Naive thymus-derived CD8-positive, alpha-beta T cell (primary cell): Measurements from ENCODE around the gene GRIN3B. TPM values are rescaled to one million over a fixed set of nuclear protein-coding genes. Genes with fewer than 3 reads are reported as not detected.
"Not testable (repeated sequence)": the region's sequence is repeated elsewhere in the genome, so short reads cannot be mapped to it uniquely, and the experiment has no call there.

Source experiments
- ATAC-seq, 2 donors: fragments of 150-1000 bp; cut with Tn5 transposase in 1 of 2; sonication (Bioruptor Pico), chemical (Tn5 transposase) in 1 of 2; 1 replicate in 1 of 2; 2 replicates in 1 of 2; pipeline ENCODE4 v1.10.0; 2021; ENCODE audit warnings: mild to moderate bottlenecking in 2 of 2, moderate library complexity in 2 of 2
- POLR2A ChIA-PET: fragments of 350-600 bp; sonication (Branson Sonifier 250); formaldehyde crosslinking; loops from one replicate; lab custom pipeline; 2021; ENCODE audit warnings: antibody characterized with exemption; lab: Charles Lee
- DNase-seq, 10 donors: peaks; one replicate each; pipeline versions ENCODE4 v3.0.0 to v3.0.0-alpha.2; 2020 to 2022
- H3K27ac Mint-ChIP-seq, 10 donors: one replicate each; pipeline ENCODE4 v1.8.0; 2020 to 2022; ENCODE audit warnings: mild to moderate bottlenecking in 10 of 10, mixed read lengths in 10 of 10, moderate library complexity in 4 of 10, inconsistent platforms in 1 of 10
- H3K27me3 Mint-ChIP-seq, 5 donors: one replicate each; pipeline ENCODE4 v1.8.0; 2021 to 2022; ENCODE audit warnings: mixed read lengths in 5 of 5
- H3K36me3 Mint-ChIP-seq, 3 donors: one replicate each; pipeline ENCODE4 v1.8.0; 2020 to 2022; ENCODE audit warnings: mixed read lengths in 3 of 3, mild to moderate bottlenecking in 2 of 3, inconsistent platforms in 1 of 3
- H3K4me1 Mint-ChIP-seq, 4 donors: one replicate each; pipeline ENCODE4 v1.8.0; 2021 to 2022; ENCODE audit warnings: mixed read lengths in 4 of 4
- H3K4me3 Mint-ChIP-seq, 10 donors: one replicate each; pipeline ENCODE4 v1.8.0; 2020 to 2022; ENCODE audit warnings: mild to moderate bottlenecking in 10 of 10, mixed read lengths in 10 of 10, moderate library complexity in 6 of 10, inconsistent platforms in 1 of 10
- H3K9me3 Mint-ChIP-seq, 9 donors: one replicate each; pipeline ENCODE4 v1.8.0; 2020 to 2022; ENCODE audit warnings: mixed read lengths in 9 of 9, mild to moderate bottlenecking in 3 of 9, inconsistent platforms in 1 of 9, moderate library complexity in 1 of 9
- polyA plus RNA-seq, 3 donors: library from polyadenylated mRNA; unstranded; fragments of 300-500 nt; fragmentation: Illumina TruSeq; gene quantifications; one replicate each; pipeline ENCODE4 v1.2.3, GENCODE V29; 2021
- total RNA-seq, 8 experiments: library from RNA in 2 of 8; stranded (reverse) in 2 of 8; gene quantifications; one replicate each; pipeline ENCODE4 v1.2.3 and lab custom pipeline; 2021 to 2026

Gene GRIN3B
- total and polyA plus RNA-seq, 5 experiments from 2014 or later, result not detected

DNA sequence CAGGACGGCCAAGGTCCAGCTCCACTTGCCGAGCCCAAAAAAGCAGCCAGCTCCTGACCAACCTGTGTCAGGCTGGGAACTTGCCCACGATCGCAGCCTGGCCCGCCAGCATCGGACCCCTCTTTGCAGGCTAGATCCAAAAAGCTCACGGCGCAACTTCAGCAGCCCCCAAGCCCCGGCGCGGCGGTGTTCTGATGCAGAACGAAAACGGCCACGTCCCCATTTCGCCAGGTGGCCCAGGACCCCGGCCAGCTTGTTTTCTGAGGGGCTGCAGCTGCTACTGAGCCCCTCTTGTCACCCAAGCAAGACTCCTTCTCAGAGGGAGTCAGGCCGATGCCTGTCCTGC, 19.4 kb downstream of the GRIN3B start:
- peak overlapping the region in 9 of 10 donors; percentile 91 to 100 (median 96) for H3K27ac Mint-ChIP-seq
- peaks cover 0 to 6% (median 0%) of the 10 kb centered on the region in 3 donors for H3K36me3 Mint-ChIP-seq
- DNase-seq (no peak), ATAC-seq (no peak)
- H3K4me1 Mint-ChIP-seq, result peaks cover 18 to 56% (median 49%) of the 10 kb centered on the region in 4 donors
- peaks cover 0 to 6% (median 0%) of the 10 kb centered on the region in 5 donors for H3K27me3 Mint-ChIP-seq
- peak overlapping the region; percentile 86 to 94 (median 90) for H3K4me3 Mint-ChIP-seq
- H3K9me3 Mint-ChIP-seq, result no peaks in the 10 kb centered on the region
- POLR2A ChIA-PET, result interaction anchor here (0.6 to 22.1 kb wide), 16 partner anchors 9 to 222 kb away, joined by 3 to 1566 read pairs (median 6); partner anchors contain the start of genes ABCA7, ARHGAP45, ATP5F1D and GPX4

GRCh38 chr19:1019980-1020867, 20.0 kb downstream of the GRIN3B start:
- POLR2A ChIA-PET, result interaction anchor here (0.6 to 22.1 kb wide), 22 partner anchors 8 to 222 kb away, joined by 3 to 1566 read pairs (median 4); partner anchors contain the start of genes ABCA7, ARHGAP45, ATP5F1D and GPX4
- no peak for ATAC-seq

GRCh38 chr19:1020868-1021425, 20.7 kb downstream of the GRIN3B start, which contains the start of gene TMEM259:
TSS of gene TMEM259 (minus strand) at chr19:1021123. CDS start at chr19:1020996, 127 bp downstream.
- ATAC-seq (peak; percentile 84 to 86), DNase-seq (peak in 9 of 10 donors; percentile 94 to 99 (median 97))
- H3K9me3 Mint-ChIP-seq, result no peaks in the 10 kb centered on the region
- peaks cover 0 to 6% (median 0%) of the 10 kb centered on the region in 5 donors for H3K27me3 Mint-ChIP-seq
- H3K36me3 Mint-ChIP-seq, result peaks cover 0 to 6% (median 0%) of the 10 kb centered on the region in 3 donors
- peaks cover 18 to 53% (median 47%) of the 10 kb centered on the region in 4 donors for H3K4me1 Mint-ChIP-seq
- H3K27ac Mint-ChIP-seq, result peak within 1 kb of the TSS; percentile 96 to 100 (median 99)
- H3K4me3 Mint-ChIP-seq, result peak within 1 kb of the TSS; percentile 86 to 94 (median 91)
- POLR2A ChIA-PET, result interaction anchor here (0.6 to 22.1 kb wide), 18 partner anchors 8 to 254 kb away, joined by 3 to 1566 read pairs (median 4); partner anchors contain the start of genes ABCA7, ARHGAP45, CIRBP and FAM174C

More at GRCh38 chr19:1019980-1020867, 20.0 kb downstream of the GRIN3B start:
- Mint-ChIP-seq H3K27ac (peak overlapping the region; percentile 85 to 100 (median 96)), H3K36me3 (peaks cover 0 to 6% (median 0%) of the 10 kb centered on the region in 3 donors), H3K27me3 (peaks cover 0 to 6% (median 0%) of the 10 kb centered on the region in 5 donors), H3K9me3 (no peaks in the 10 kb centered on the region), H3K4me3 (peak overlapping the region; percentile 86 to 94 (median 90)), H3K4me1 (peaks cover 18 to 57% (median 49%) of the 10 kb centered on the region in 4 donors)
- DNase-seq, result peak in 1 of 10 donors; percentile 39

GRCh38 chr19:1023883-1024188, 23.6 kb downstream of the GRIN3B start:
- ATAC-seq, H3K4me3 Mint-ChIP-seq, H3K36me3 Mint-ChIP-seq, DNase-seq, H3K9me3 Mint-ChIP-seq, H3K27me3 Mint-ChIP-seq: not testable (repeated sequence)
- POLR2A ChIA-PET, result interaction anchor here (0.9 to 22.1 kb wide), 4 partner anchors 9 to 79 kb away, joined by 4 to 1566 read pairs (median 212); partner anchors contain the start of genes ABCA7 and ARHGAP45
- H3K27ac Mint-ChIP-seq, result peak overlapping the region in 3 of 10 donors; percentile 28 to 60 (median 33)
- H3K4me1 Mint-ChIP-seq, result peaks cover 12 to 36% (median 25%) of the 10 kb centered on the region in 4 donors

DNA sequence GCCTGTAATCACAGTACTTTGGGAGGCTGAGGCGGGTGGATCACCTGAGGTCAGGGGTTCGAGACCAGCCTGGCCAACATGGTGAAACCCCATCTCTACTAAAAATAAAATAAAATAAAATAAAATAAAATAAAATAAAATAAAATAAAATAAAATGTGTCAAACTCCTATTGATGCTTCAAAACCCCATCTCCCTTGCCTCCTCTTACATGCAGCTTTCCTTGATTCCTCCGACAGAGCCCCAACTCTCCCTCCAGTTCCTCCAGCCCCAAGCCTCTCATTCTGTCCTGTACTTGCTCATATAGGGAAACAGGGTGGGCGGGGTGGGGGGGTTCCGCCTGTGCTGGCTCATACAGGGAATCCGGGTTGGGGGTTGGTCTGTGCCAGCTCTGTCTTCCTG, 24.9 kb downstream of the GRIN3B start:
- ATAC-seq, H3K27me3 Mint-ChIP-seq, H3K36me3 Mint-ChIP-seq, DNase-seq, H3K9me3 Mint-ChIP-seq: not testable (repeated sequence)
- Mint-ChIP-seq H3K4me3 (peak overlapping the region in 4 of 10 donors; percentile 29 to 44 (median 36)), H3K4me1 (peaks cover 13 to 30% (median 22%) of the 10 kb centered on the region in 4 donors), H3K27ac (peak overlapping the region in 3 of 10 donors; percentile 43 to 79 (median 67))
- POLR2A ChIA-PET, result interaction anchor here (0.9 to 22.1 kb wide), 4 partner anchors 16 to 244 kb away, joined by 3 to 1566 read pairs (median 218); partner anchors contain the start of genes ABCA7, ARHGAP45 and CIRBP

GRCh38 chr19:1025960-1026782, 26.0 kb downstream of the GRIN3B start, which contains the start of gene CNN2:
TSS of gene CNN2 (plus strand) at chr19:1026608. CDS start at chr19:1026662, 54 bp downstream.
- Mint-ChIP-seq H3K4me1 (peaks cover 15 to 37% (median 29%) of the 10 kb centered on the region in 4 donors), H3K27me3 (peaks cover 0 to 5% (median 0%) of the 10 kb centered on the region in 5 donors)
- DNase-seq, result peak in 8 of 10 donors; percentile 46 to 71 (median 56)

GRCh38 chr19:1026783-1027649, 26.8 kb downstream of the GRIN3B start:
- H3K4me3 Mint-ChIP-seq, result peak overlapping the region; percentile 94 to 99 (median 98)
- H3K36me3 Mint-ChIP-seq, result peaks cover 0 to 16% (median 0%) of the 10 kb centered on the region in 3 donors
- H3K9me3 Mint-ChIP-seq, result no peaks in the 10 kb centered on the region
- H3K27ac Mint-ChIP-seq, result peak overlapping the region; percentile 89 to 98 (median 96)
- DNase-seq, result peak in 4 of 10 donors; percentile 42 to 59 (median 52)
- peaks cover 11 to 29% (median 23%) of the 10 kb centered on the region in 4 donors for H3K4me1 Mint-ChIP-seq
- no peaks in the 10 kb centered on the region for H3K27me3 Mint-ChIP-seq
- POLR2A ChIA-PET, result interaction anchor here (0.6 to 22.1 kb wide), 21 partner anchors 6 to 248 kb away, joined by 3 to 1566 read pairs (median 7); partner anchors contain the start of genes ABCA7, ARHGAP45, CIRBP and FAM174C
- ATAC-seq, result peak in 1 of 2 donors; percentile 5

More at GRCh38 chr19:1025960-1026782, 26.0 kb downstream of the GRIN3B start, which contains the start of gene CNN2:
- POLR2A ChIA-PET, result interaction anchor here (0.6 to 22.1 kb wide), 18 partner anchors 9 to 249 kb away, joined by 3 to 1566 read pairs (median 6); partner anchors contain the start of genes ABCA7, ARHGAP45, CIRBP and FAM174C
- ATAC-seq, result peak; percentile 13 to 34
- peak within 1 kb of the TSS; percentile 89 to 98 (median 96) for H3K27ac Mint-ChIP-seq
- H3K9me3 Mint-ChIP-seq, result no peaks in the 10 kb centered on the region
- H3K36me3 Mint-ChIP-seq, result peaks cover 0 to 11% (median 0%) of the 10 kb centered on the region in 3 donors
- H3K4me3 Mint-ChIP-seq, result peak within 1 kb of the TSS; percentile 94 to 99 (median 98)

DNA sequence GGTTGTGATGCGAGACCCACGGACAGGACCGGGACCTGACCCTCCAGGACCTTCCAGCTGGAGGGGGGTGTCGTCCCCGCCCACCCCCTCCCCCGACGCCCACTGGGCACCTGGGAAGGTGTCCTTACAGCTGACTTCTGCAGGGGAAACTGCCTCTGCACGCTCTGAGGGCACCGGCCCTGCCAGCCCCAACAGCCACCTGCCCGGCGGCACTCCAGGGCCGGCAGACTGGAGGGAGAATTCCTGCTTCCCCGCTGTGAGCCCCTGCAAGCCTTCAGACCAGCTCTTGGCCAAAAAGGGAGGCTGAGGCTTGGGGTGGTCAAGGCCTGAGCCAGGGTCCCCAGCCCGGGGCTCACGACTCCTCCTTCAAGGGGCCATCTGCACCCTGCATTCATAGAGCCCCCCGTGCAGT, 27.4 kb downstream of the GRIN3B start:
- ATAC-seq (peak in 1 of 2 donors; percentile 23), DNase-seq (no peak)
- peak overlapping the region; percentile 94 to 99 (median 98) for H3K4me3 Mint-ChIP-seq
- H3K27ac Mint-ChIP-seq, result peak overlapping the region; percentile 89 to 98 (median 96)
- POLR2A ChIA-PET, result interaction anchor here (0.6 to 22.1 kb wide), 17 partner anchors 7 to 242 kb away, joined by 3 to 1566 read pairs (median 7); partner anchors contain the start of genes ABCA7, ARHGAP45, CIRBP and POLR2E
- H3K36me3 Mint-ChIP-seq, result peaks cover 0 to 23% (median 3%) of the 10 kb centered on the region in 3 donors
- H3K27me3 Mint-ChIP-seq, result no peaks in the 10 kb centered on the region
- peaks cover 12 to 36% (median 27%) of the 10 kb centered on the region in 4 donors for H3K4me1 Mint-ChIP-seq
- H3K9me3 Mint-ChIP-seq, result no peaks in the 10 kb centered on the region

GRCh38 chr19:1028062-1028926, 28.1 kb downstream of the GRIN3B start:
- DNase-seq (peak; percentile 36 to 82 (median 62)), ATAC-seq (peak; percentile 24 to 28)
- Mint-ChIP-seq H3K27me3 (no peaks in the 10 kb centered on the region), H3K9me3 (no peaks in the 10 kb centered on the region), H3K4me1 (peaks cover 13 to 40% (median 33%) of the 10 kb centered on the region in 4 donors), H3K36me3 (peaks cover 0 to 29% (median 3%) of the 10 kb centered on the region in 3 donors), H3K4me3 (peak overlapping the region; percentile 87 to 99 (median 94)), H3K27ac (peak overlapping the region; percentile 89 to 97 (median 94))
- POLR2A ChIA-PET, result interaction anchor here (0.5 to 22.1 kb wide), 16 partner anchors 8 to 241 kb away, joined by 3 to 1566 read pairs (median 9); partner anchors contain the start of genes ABCA7, ARHGAP45, CIRBP and POLR2E
